GM18517 (cell line): ENCODE measurements around the gene GNPAT.
A peak's percentile ranks its signal among the peaks of the same experiment; 100 is the strongest.

Source experiments
- ATAC-seq: cut with Tn5 transposase; IDR thresholded peaks from one replicate; pipeline ENCODE4 v1.9.1; 2021; ENCODE audit warnings: mild to moderate bottlenecking, moderate library complexity; ENCODE audit not compliant: unreplicated experiment

GNPAT gene

GRCh38 chr1:231241750-231242149 lies 738 bp downstream of the GNPAT start:
- peak; percentile 15 for ATAC-seq

- ATAC-seq = no peak
Observed at GRCh38 chr1:231242516-231243198, 1.6 kb downstream of the GNPAT start.

- ATAC-seq = no peak
Observed at GRCh38 chr1:231248778-231249177, 7.8 kb downstream of the GNPAT start.

GRCh38 chr1:231252336-231252735 lies 11.3 kb downstream of the GNPAT start:
- no peak for ATAC-seq

- ATAC-seq = no peak
Observed at GRCh38 chr1:231260351-231260750, 19.3 kb downstream of the GNPAT start.

GRCh38 chr1:231264642-231265041 lies 23.6 kb downstream of the GNPAT start:
- ATAC-seq = no peak

GRCh38 chr1:231265379-231265778 lies 24.4 kb downstream of the GNPAT start:
- ATAC-seq = no peak

- ATAC-seq = no peak
Observed at GRCh38 chr1:231266811-231267322, 25.9 kb downstream of the GNPAT start.

GRCh38 chr1:231272173-231272572 lies 31.2 kb downstream of the GNPAT start:
- ATAC-seq = no peak

- no peak for ATAC-seq
Observed at GRCh38 chr1:231272880-231273279, 31.9 kb downstream of the GNPAT start.

GRCh38 chr1:231274119-231274825 lies 33.3 kb downstream of the GNPAT start:
- no peak for ATAC-seq

GRCh38 chr1:231278100-231278790 lies 37.2 kb downstream of the GNPAT start:
- no peak for ATAC-seq

GRCh38 chr1:231279081-231279480 lies 38.1 kb downstream of the GNPAT start:
- ATAC-seq = no peak

- ATAC-seq = no peak
Observed at GRCh38 chr1:231279683-231280082, 38.7 kb downstream of the GNPAT start.

GRCh38 chr1:231284441-231284840 lies 43.4 kb downstream of the GNPAT start:
- no peak for ATAC-seq

- no peak for ATAC-seq
Observed at GRCh38 chr1:231286603-231287002, 45.6 kb downstream of the GNPAT start.

GRCh38 chr1:231295938-231296337 lies 54.9 kb downstream of the GNPAT start:
- ATAC-seq = no peak

GRCh38 chr1:231301990-231302389 lies 61.0 kb downstream of the GNPAT start:
- no peak for ATAC-seq

GRCh38 chr1:231310391-231310934 lies 69.5 kb downstream of the GNPAT start:
- no peak for ATAC-seq

GRCh38 chr1:231311720-231312431 lies 70.9 kb downstream of the GNPAT start:
- ATAC-seq = no peak

GRCh38 chr1:231312432-231312788 lies 71.4 kb downstream of the GNPAT start:
- no peak for ATAC-seq
